ENCODE measurements around the gene HLCS.
A peak's percentile ranks its signal among the peaks of the same experiment; 100 is the strongest.

HLCS gene

GRCh38 chr21:36934864-36935420 is 31.5 kb downstream of the HLCS start:
- Histone ChIP-seq H3K27ac (ENCODE audit: extremely low read depth, low read depth, low read length) (no peak overlapping the region), H3K4me1 (ENCODE audit: control insufficient read depth, insufficient read depth, low read length) (0 out of 2 replicates have a peak, but pooled peaks cover 8% of the 10 kb centered on the region), H3K36me3 (ENCODE audit: control insufficient read depth in 2 of 2, insufficient read depth in 1 of 2, low read length in 2 of 2) (peaks cover 7 to 36% of the 10 kb centered on the region in 2 experiments; a peak in 2 of 3 replicates), H3K9me3 (ENCODE audit: control insufficient read depth, insufficient read depth, low read depth, low read length) (no peaks in the 10 kb centered on the region), H3K4me3 (ENCODE audit: low read depth, low read length) (no peak overlapping the region)
- POLR2A ChIA-PET = no interaction called here
- CTCF ChIA-PET = interaction anchor here (0.7 to 1.6 kb wide), 6 partner anchors 12 to 234 kb away, joined by 3 to 4 read pairs (median 3); no protein-coding TSS in a partner anchor
- TF ChIP-seq FEZF1 (tag by site-specific recombination; IDR thresholded peaks at IDR 0.05) = 0 out of 2 replicates have a peak, but pooled peaks have one; percentile 17
- no peak for TF ChIP-seq SP7 (tag by site-specific recombination; IDR thresholded peaks at IDR 0.05)
- TF ChIP-seq ZNF677 (tag by site-specific recombination; IDR thresholded peaks at IDR 0.05) = no peak
- no peak for TF ChIP-seq ZNF324 (tag by site-specific recombination; IDR thresholded peaks at IDR 0.05)
- no peak for TF ChIP-seq ZNF239 (tag by site-specific recombination; IDR thresholded peaks at IDR 0.05)
- TF ChIP-seq ZNF132 (tag by site-specific recombination; IDR thresholded peaks at IDR 0.05; ENCODE audit: borderline replicate concordance) = no peak
- no peak for TF ChIP-seq MYNN (tag by site-specific recombination; IDR thresholded peaks at IDR 0.05; ENCODE audit: borderline replicate concordance)
- no peak for TF ChIP-seq ZEB2 (tag by site-specific recombination; IDR thresholded peaks at IDR 0.05)
- peak; percentile 9; the same call in 1 of the 2 replicates for TF ChIP-seq ZNF692 (tag by site-specific recombination; IDR thresholded peaks at IDR 0.05)
- no peak for TF ChIP-seq ZNF362 (tag by site-specific recombination; IDR thresholded peaks at IDR 0.05)
- TF ChIP-seq ZNF791 (tag by site-specific recombination; IDR thresholded peaks at IDR 0.05) = no peak
- TF ChIP-seq KLF7 (tag by site-specific recombination; IDR thresholded peaks at IDR 0.05; ENCODE audit: borderline replicate concordance) = no peak
- TF ChIP-seq BCL11B (tag by site-specific recombination; IDR thresholded peaks at IDR 0.05; ENCODE audit: low read depth) = no peak
- peak; percentile 36; the same call in 1 of the 2 replicates for TF ChIP-seq PRDM6 (tag by site-specific recombination; IDR thresholded peaks at IDR 0.05)

- H3K9me3 ChIP-seq (ENCODE audit: control insufficient read depth, insufficient read depth, low read depth, low read length) = no peaks in the 10 kb centered on the region
- H3K4me3 ChIP-seq (ENCODE audit: low read depth, low read length) = no peak overlapping the region
- H3K4me1 ChIP-seq (ENCODE audit: control insufficient read depth, insufficient read depth, low read length) = 0 out of 2 replicates have a peak, but pooled peaks cover 8% of the 10 kb centered on the region
- CTCF ChIA-PET = interaction anchor here (0.6 to 2.2 kb wide), 6 partner anchors 9 to 365 kb away, joined by 3 to 8 read pairs (median 3); no protein-coding TSS in a partner anchor
- no peak overlapping the region for H3K27ac ChIP-seq (ENCODE audit: extremely low read depth, low read depth, low read length)
- POLR2A ChIA-PET = no interaction called here
- peaks cover 4 to 35% of the 10 kb centered on the region in 2 experiments; a peak in 2 of 3 replicates for H3K36me3 ChIP-seq (ENCODE audit: control insufficient read depth in 2 of 2, insufficient read depth in 1 of 2, low read length in 2 of 2)
- TF ChIP-seq ZNF10 (tag by site-specific recombination; IDR thresholded peaks at IDR 0.05) = peak; percentile 82
- TF ChIP-seq ZNF423 (tag by site-specific recombination; IDR thresholded peaks at IDR 0.05) = no peak
Observed at GRCh38 chr21:36932161-36932816, 34.2 kb downstream of the HLCS start.

GRCh38 chr21:36929622-36930021 is 36.8 kb downstream of the HLCS start:
- no peak for TF ChIP-seq ZNF747 (tag by site-specific recombination; IDR thresholded peaks at IDR 0.05)
- 0 out of 2 replicates have a peak, but pooled peaks have one; percentile 23 for TF ChIP-seq ZNF600 (tag by site-specific recombination; IDR thresholded peaks at IDR 0.05)
- TF ChIP-seq IKZF3 (tag by site-specific recombination; IDR thresholded peaks at IDR 0.05) = peak; percentile 86
- Histone ChIP-seq H3K4me1 (ENCODE audit: control insufficient read depth, insufficient read depth, low read length) (peaks cover 7% of the 10 kb centered on the region), H3K36me3 (ENCODE audit: control insufficient read depth in 2 of 2, insufficient read depth in 1 of 2, low read length in 2 of 2) (peaks cover 4 to 22% of the 10 kb centered on the region in 2 experiments; a peak in 2 of 3 replicates), H3K4me3 (ENCODE audit: low read depth, low read length) (no peak overlapping the region), H3K9me3 (ENCODE audit: control insufficient read depth, insufficient read depth, low read depth, low read length) (no peaks in the 10 kb centered on the region), H3K27ac (ENCODE audit: extremely low read depth, low read depth, low read length) (no peak overlapping the region)
- CTCF ChIA-PET = interaction anchor here (0.6 to 3.5 kb wide), 8 partner anchors 8 to 788 kb away, joined by 3 to 46 read pairs (median 4); no protein-coding TSS in a partner anchor
- POLR2A ChIA-PET = no interaction called here
